Activated CD4-positive, alpha-beta T cell treated with anti-CD3 and anti-CD28 coated beads, Interleukin-2, Interleukin-4, amounts not matched to agents 100 ng/mL and 50 ng/mL, durations not matched to agents 16 hours and 8 hours (primary cell): ENCODE results near the gene TM7SF3.
A peak's percentile ranks its signal among the peaks of the same experiment; 100 is the strongest.

Experiments
- DNase-seq: peaks from one replicate; pipeline ENCODE4 v3.0.0-alpha.2; 2020; ENCODE audit warnings: low spot score

The TM7SF3 gene

DNA sequence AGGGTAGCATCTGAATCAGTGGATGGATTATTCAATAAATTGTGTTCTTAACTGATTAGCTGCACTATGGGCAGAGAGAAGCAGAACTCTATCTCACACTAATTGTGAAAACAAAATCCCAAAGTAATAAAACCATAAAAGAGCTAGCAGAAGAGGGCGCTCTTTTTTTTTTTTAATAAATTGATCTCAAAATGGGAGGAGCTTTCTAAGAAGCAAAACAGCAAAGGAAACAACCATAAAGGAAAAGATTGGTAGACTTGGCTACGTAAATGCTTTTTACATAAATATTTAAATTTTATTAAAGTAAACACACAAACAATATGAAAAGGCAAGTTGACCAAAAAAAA, 1.5 kb upstream of the TM7SF3 start:
- DNase-seq, result peak; percentile 28

GRCh38 chr12:27014859-27015729, 910 bp upstream of the TM7SF3 start:
- no peak for DNase-seq

DNA sequence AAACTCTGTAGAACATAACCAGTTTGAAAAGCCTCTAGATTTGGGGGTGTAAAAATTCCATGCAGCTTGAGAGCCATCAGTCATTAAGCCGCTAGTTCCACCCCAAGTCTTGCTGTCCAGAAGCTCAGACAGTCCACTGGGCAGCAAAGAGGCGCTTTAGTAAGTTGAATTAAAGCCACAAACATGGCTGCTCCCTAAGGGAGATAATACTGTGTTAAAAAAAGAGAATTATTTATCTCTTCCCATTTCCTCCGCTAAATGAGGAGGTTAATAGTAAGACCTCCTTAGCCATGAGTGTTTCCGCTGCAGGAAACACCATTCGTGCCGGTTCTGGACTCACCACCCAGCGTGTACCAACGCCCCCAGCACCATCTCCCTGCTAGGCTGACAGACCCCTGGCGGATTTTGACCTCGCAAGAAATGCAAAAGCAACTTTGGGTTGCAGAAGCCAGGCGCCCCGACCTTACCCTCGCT, 536 bp downstream of the TM7SF3 start:
- no peak for DNase-seq

GRCh38 chr12:27012982-27013255, 1.3 kb downstream of the TM7SF3 start:
- DNase-seq, result no peak

- DNase-seq, result no peak
Observed at GRCh38 chr12:27012239-27012981, 1.8 kb downstream of the TM7SF3 start.

DNA sequence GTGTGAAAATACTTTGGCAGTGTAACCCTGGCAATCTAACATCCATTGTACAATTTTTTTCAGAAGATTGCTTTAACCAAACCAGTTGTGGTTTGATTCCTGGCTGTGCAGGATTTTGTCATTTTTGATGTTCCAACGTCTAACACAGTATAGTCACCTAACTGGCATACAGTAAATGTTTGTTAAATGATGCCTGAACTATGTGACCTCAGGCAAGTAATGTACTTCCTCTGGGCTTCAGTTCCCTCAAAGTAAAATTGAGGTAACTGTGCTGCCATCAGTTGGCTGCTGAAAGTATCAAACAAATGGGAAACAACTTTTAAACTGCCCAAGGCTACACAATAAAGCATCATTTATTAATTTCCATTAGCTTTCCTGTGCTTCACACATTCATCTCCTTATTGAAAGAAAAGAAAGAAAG, 4.3 kb downstream of the TM7SF3 start:
- DNase-seq, result no peak

DNA sequence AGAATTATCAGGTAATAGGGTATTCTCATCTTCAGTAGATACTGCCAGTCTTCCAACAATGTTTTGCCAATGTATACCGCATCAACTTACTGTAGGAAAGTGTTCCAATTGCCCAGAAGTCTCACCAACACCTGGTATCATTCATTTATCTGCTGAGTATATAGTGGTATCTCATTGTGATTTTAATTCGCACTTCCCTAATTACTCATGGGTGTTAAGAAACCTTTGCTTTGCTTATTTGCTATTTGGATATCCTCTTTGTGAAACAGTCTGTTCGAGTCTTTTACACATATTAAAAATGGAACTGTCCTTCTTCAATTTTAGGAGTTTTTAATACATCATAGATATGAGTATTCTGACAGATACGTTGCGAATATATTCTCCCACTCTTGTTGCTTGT, 6.1 kb downstream of the TM7SF3 start:
- DNase-seq, result no peak

GRCh38 chr12:27006797-27007467, 7.3 kb downstream of the TM7SF3 start:
- no peak for DNase-seq

DNA sequence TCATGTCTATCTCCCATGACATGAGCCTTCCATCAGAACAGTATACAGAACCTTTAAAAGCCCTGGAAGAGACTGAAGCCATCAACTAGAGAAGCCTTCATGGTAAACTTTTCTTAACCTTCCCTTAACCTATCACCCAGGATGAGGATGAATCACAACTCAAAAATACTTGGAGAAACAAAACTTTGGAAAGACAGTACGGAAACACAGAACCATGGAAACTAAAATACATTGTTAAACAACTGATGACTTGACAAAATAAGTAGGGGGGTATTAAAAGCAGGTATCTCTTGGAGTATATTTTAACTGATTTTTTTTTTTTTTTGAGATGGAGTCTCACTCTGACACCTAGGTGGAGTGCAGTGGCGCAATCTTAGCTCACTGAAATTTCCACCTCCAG, 8.7 kb downstream of the TM7SF3 start:
- no peak for DNase-seq

DNA sequence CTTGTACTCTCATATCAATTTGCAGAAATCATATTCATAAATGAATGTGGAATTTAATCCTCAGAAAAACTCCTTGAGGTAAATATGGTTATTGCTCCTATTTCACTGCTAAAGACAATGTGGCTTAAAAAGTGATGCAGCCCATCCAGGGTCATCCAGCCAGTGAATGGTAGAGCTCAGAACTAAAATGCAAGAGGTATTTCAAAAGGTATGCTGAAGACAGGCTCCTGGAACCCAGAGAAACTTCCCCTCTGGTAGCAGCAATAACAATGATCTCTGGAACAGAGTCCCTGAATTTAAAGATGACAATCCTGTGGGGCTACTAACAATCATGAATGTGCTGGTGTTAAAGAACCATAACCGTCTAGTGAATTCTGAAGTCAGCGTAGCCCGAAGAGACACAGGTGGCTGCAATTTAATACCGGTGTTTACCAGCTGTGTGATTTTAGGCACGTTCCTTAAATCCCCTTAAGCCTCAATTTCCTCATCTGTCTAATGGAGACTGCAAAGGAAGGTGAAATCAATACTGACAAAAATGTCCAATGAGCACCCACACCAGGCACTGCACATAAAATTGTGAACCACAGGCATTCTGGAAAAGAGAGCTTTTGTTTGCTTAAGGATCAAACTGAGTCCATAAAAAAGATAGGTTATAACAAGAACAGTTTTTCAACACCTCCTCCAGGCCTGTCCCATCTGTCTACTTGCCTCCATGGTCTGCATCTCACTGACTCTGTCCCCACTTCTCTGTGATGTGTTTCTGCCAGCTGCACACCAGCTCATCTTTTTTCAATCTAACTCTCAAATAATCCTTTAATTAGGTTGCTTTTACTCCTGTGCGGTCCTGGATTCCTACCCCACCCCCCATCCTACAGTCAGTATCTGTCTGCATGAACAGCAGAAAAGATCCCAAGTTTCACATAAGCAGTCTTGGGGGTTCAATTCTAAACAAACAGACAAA, 10.5 kb downstream of the TM7SF3 start:
- DNase-seq, result no peak

GRCh38 chr12:27002141-27002540, 12.0 kb downstream of the TM7SF3 start:
- no peak for DNase-seq

DNA sequence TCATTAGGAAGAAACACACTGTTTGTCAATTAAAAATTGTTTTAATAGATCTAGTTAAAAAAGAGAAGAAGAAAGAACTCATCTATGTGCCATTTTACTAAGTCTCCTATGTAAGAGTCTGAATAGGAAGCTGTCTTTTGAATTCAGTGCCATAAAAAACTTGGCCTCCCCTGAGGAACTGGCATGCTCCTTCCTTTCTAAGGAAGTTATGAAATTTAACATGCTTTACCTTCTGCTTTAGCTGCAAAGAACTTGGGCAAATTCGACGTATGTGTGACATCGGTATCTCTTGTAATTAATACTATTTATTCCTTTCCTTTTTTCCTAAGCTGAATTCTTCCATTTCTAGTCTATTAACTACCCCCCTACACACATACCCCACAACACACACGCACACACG, 12.5 kb downstream of the TM7SF3 start:
- DNase-seq, result no peak

DNA sequence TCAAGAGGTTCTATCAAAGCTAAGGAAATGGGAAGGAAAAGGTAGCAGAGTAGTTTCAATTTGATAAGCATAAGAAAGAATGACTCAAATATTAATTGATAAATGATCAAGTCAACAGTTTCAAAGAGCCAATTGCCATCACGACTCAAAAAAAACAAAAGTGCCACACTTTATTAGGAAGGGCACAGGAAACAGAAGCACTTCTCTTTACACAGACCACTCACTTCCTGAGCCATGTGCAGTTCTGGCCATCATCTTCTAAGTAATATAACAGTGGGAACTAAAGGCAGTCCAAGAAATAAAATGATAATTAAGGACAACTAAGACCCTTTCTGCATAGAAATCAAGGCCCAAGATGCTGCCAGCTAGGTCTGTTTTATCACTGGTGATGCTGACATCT, 13.2 kb downstream of the TM7SF3 start:
- DNase-seq, result no peak

DNA sequence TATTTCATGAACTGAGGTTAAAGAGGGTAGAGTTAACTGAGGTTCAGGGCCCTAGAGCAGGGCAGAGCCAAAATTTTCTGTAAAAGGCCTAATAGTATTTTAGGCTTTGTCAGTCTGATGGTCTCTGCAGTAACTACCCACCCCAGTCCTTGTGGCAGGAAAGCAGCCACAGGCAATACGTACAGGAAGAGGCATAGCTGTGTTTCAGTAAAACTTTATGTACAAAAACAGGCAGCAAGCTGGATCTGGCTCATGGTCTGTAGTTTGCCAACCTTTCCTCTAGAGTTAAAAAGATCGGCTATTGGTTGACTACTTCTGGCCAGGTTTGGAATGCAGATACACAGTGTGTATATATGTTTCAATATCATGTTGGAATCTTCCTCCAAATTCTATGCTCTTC, 17.2 kb downstream of the TM7SF3 start:
- DNase-seq, result no peak

DNA sequence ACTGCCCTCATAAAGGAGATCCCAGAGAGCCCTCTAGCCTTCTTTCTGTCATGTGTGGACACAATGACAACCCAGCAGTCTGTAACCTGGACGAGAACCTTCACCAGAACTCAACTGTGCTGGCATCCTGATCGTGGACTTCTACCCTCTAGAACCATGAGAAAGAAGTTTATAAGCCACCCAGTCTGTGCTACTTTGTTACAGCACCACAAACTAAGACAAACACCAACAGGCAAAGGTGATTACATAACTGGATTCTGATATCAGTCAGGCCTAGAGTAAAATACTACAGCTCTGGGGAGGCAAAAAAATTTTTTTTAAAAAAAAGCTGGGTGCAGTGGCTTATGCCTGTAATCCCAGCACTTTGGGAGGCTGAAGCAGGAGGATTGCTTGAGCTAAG, 18.5 kb downstream of the TM7SF3 start:
- no peak for DNase-seq

DNA sequence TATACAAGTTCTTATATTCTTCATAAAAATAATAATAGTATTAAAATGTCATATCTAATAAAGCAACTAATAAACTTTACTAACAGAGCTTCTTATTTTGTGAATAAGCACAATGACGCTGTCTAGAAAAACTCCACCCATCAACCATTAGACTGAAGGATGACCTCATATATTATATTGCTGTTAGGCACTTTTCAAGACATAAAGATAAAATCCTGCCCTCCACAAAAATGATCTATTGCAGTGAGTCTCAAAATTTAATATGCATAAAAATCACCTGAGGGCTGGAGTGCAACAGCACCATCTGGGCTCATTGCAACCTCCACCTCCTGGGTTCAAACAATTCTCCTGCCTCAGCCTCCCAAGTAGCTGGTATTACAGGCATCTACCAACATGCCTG, 20.1 kb downstream of the TM7SF3 start:
- no peak for DNase-seq

DNA sequence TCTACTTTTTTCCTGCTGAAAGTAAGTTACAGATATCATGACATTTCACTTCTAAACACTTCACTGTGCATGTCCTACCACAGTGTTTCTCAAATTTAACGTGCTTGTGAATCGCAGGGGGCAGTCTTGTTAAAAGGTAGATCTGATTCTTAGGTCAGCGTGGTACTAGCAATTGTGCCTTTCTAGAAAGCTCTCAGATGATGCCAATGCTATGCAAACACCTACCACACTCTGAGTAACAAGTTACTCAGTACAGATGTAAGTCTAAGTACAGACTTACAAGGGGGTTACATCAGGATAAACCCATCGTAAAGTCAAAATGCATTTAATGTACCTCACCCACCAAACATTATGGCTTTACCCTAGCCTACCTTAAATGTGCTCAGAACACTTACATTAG, 22.4 kb downstream of the TM7SF3 start:
- DNase-seq, result no peak

GRCh38 chr12:26989873-26990272, 24.3 kb downstream of the TM7SF3 start:
- DNase-seq, result no peak

- no peak for DNase-seq
Observed at GRCh38 chr12:26988703-26989102, 25.5 kb downstream of the TM7SF3 start.

DNA sequence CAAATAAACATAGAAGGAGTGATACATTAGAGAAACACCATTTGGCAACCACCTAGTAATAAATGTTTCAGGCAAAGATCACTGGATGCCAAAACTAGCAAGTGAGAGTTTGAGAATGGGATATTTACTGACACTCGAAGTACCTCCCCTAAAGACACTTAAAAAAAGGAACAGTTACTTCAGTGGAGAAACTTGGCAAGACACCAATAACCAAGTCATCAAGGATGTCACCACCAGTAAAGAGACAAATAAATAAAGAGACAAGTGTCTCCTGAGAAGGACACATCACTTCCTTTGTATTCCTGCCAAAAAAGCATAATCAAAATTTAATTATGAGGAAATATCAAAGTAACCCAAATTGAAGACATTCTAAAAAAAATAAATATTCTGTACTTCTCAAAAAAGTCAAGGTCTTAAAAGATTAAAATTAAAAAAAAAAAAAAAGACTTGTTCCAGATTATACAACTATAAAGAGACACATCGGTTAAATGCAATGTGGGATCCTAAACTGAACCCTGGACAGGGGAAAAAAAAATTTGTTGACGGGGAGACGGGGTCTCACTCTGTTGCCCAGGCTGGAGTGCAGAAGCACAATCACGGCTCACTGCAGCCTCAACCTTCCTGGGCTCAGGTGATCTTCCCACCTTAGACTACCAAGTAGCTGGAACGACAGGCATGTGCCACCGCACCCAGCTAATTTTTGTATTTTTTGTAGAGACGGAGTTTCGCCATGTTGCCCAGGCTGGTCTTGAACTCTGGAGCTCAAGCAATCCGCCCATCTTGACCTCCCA, 26.4 kb downstream of the TM7SF3 start:
- DNase-seq, result no peak

DNA sequence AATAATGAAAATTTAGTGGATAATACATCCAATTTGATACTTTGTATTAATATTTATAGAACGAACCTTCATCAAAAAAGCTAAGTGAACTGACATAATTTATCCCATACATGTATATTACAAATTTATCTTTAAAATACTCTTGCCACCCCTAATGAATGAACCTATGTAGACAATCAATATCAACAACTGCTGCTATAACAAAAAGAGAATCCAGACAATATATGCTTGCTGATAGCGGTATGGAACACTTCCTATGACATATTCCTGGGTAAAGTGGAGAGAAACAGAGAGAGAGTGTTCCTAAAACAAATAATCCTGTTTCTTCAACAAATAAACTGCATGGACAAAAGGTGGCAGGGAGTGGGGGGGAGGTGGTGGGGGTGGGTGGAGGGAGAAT, 31.3 kb downstream of the TM7SF3 start:
- DNase-seq, result no peak
